NCI-H2196 treated with DMSO at 0.1 percent for 48 hours (cell line): ENCODE results near the gene LSG1.
A peak's percentile ranks its signal among the peaks of the same experiment; 100 is the strongest.
"Not testable (repeated sequence)": the region's sequence is repeated elsewhere in the genome, so short reads cannot be mapped to it uniquely, and the experiment has no call there.

ENCODE experiments used
- DNase-seq: peaks from one replicate; lab custom pipeline; 2025; ENCODE audit not compliant: unreplicated experiment; lab: John Stamatoyannopoulos, UW

The LSG1 gene

GRCh38 chr3:194658477-194659242 is 13.3 kb downstream of the LSG1 start:
- DNase-seq: no peak

- no peak for DNase-seq
These were observed 14.6 kb downstream of the LSG1 start for GRCh38 chr3:194657439-194657838.

GRCh38 chr3:194654443-194654842 is 17.5 kb downstream of the LSG1 start:
- no peak for DNase-seq

GRCh38 chr3:194647747-194648146 is 24.2 kb downstream of the LSG1 start:
- no peak for DNase-seq

- no peak for DNase-seq
These were observed 29.2 kb downstream of the LSG1 start for GRCh38 chr3:194642769-194643168.

- no peak for DNase-seq
These were observed 31.2 kb downstream of the LSG1 start for GRCh38 chr3:194640829-194641228.

GRCh38 chr3:194638991-194639605 is 32.9 kb downstream of the LSG1 start:
- no peak for DNase-seq

- DNase-seq: no peak
These were observed 34.2 kb downstream of the LSG1 start for GRCh38 chr3:194637541-194638400.

- DNase-seq: no peak
These were observed 34.9 kb downstream of the LSG1 start for GRCh38 chr3:194637066-194637465.

- DNase-seq: peak; percentile 95
These were observed 38.5 kb downstream of the LSG1 start, which contains the start of gene TMEM44 for GRCh38 chr3:194633349-194634004. Gene TMEM44 (minus strand): TSS chr3:194633419. CDS start chr3:194633215, 204 bp downstream.

GRCh38 chr3:194632809-194633348 is 39.1 kb downstream of the LSG1 start:
- DNase-seq: peak; percentile 84

- DNase-seq: no peak
These were observed 39.7 kb downstream of the LSG1 start for GRCh38 chr3:194632226-194632808.

GRCh38 chr3:194631696-194632095 is 40.3 kb downstream of the LSG1 start:
- no peak for DNase-seq

GRCh38 chr3:194630681-194631080 is 41.3 kb downstream of the LSG1 start:
- DNase-seq: not testable (repeated sequence)

- no peak for DNase-seq
These were observed 47.0 kb downstream of the LSG1 start for GRCh38 chr3:194624956-194625355.

GRCh38 chr3:194623449-194624290 is 48.3 kb downstream of the LSG1 start:
- DNase-seq: no peak

- no peak for DNase-seq
These were observed 49.2 kb downstream of the LSG1 start for GRCh38 chr3:194622621-194623340.

GRCh38 chr3:194621947-194622346 is 50.0 kb downstream of the LSG1 start:
- DNase-seq: no peak

- DNase-seq: no peak
These were observed 51.8 kb downstream of the LSG1 start for GRCh38 chr3:194620196-194620595.
